GM21526 (cell line): ENCODE results near the gene BANF1.

Experiments
- ATAC-seq: cut with Tn5 transposase; IDR thresholded peaks from one replicate; pipeline ENCODE4 v1.9.1; 2021; ENCODE audit warnings: moderate library complexity; ENCODE audit not compliant: unreplicated experiment, low FRiP score

Gene BANF1

GRCh38 chr11:66001942-66002647, at the start of gene BANF1, which contains the start of gene EIF1AD:
TSS of gene BANF1 (plus strand) at chr11:66002503. CDS start at chr11:66003251, 748 bp downstream.
TSS of gene EIF1AD (minus strand) at chr11:66002157. CDS start at chr11:66000389, 1,768 bp downstream.
- peak; percentile 63 for ATAC-seq

GRCh38 chr11:65953471-65953870, 48.8 kb upstream of the BANF1 start:
- ATAC-seq = no peak

GRCh38 chr11:65954771-65955170, 47.5 kb upstream of the BANF1 start:
- no peak for ATAC-seq

- ATAC-seq = no peak
These were observed 44.0 kb upstream of the BANF1 start for GRCh38 chr11:65958291-65958690.

- no peak for ATAC-seq
These were observed 43.4 kb upstream of the BANF1 start for GRCh38 chr11:65958774-65959420.

GRCh38 chr11:65960824-65961266, 41.5 kb upstream of the BANF1 start:
- no peak for ATAC-seq

GRCh38 chr11:65961267-65962140, 40.8 kb upstream of the BANF1 start, which contains the start of gene SART1:
TSS of gene SART1 (plus strand) at chr11:65961734. CDS start at chr11:65961781, 47 bp downstream.
- ATAC-seq = peak; percentile 53

GRCh38 chr11:65962141-65962564, 40.1 kb upstream of the BANF1 start:
- no peak for ATAC-seq

GRCh38 chr11:65964906-65965305, 37.4 kb upstream of the BANF1 start:
- no peak for ATAC-seq

GRCh38 chr11:65965986-65966762, 36.1 kb upstream of the BANF1 start:
- no peak for ATAC-seq

- no peak for ATAC-seq
These were observed 34.9 kb upstream of the BANF1 start for GRCh38 chr11:65967329-65967934.

GRCh38 chr11:65968600-65969482, 33.5 kb upstream of the BANF1 start:
- ATAC-seq = no peak

- no peak for ATAC-seq
These were observed 30.2 kb upstream of the BANF1 start for GRCh38 chr11:65972116-65972515.

- no peak for ATAC-seq
These were observed 28.7 kb upstream of the BANF1 start for GRCh38 chr11:65973439-65974110.

GRCh38 chr11:65975771-65976170, 26.5 kb upstream of the BANF1 start:
- no peak for ATAC-seq

- no peak for ATAC-seq
These were observed 25.8 kb upstream of the BANF1 start for GRCh38 chr11:65976216-65977176.
